Measurements from ENCODE around the gene MAST4.

MAST4 gene

GRCh38 chr5:67003685-67003934 is 407.4 kb downstream of the MAST4 start:
- DNase-seq: no peak

GRCh38 chr5:67003935-67004729 is 407.9 kb downstream of the MAST4 start:
- DNase-seq: peak; percentile 75 to 76

GRCh38 chr5:67004730-67005350 is 408.6 kb downstream of the MAST4 start:
- no peak for DNase-seq

GRCh38 chr5:67005737-67006499 is 409.7 kb downstream of the MAST4 start:
- no peak for DNase-seq

GRCh38 chr5:67006500-67006848 is 410.3 kb downstream of the MAST4 start:
- DNase-seq: no peak

GRCh38 chr5:67009028-67009427 is 412.8 kb downstream of the MAST4 start:
- no peak for DNase-seq

- DNase-seq: no peak
Observed at GRCh38 chr5:67010684-67011409, 414.7 kb downstream of the MAST4 start.

- DNase-seq: no peak
Observed at GRCh38 chr5:67011422-67011821, 415.2 kb downstream of the MAST4 start.

- DNase-seq: no peak
Observed at GRCh38 chr5:67012171-67012570, 416.0 kb downstream of the MAST4 start.

- no peak for DNase-seq
Observed at GRCh38 chr5:67013719-67014118, 417.5 kb downstream of the MAST4 start.

- DNase-seq: no peak
Observed at GRCh38 chr5:67014191-67014590, 418.0 kb downstream of the MAST4 start.

GRCh38 chr5:67014957-67015400 is 418.8 kb downstream of the MAST4 start:
- DNase-seq: no peak

GRCh38 chr5:67015541-67016191 is 419.5 kb downstream of the MAST4 start:
- no peak for DNase-seq

- no peak for DNase-seq
Observed at GRCh38 chr5:67019065-67019845, 423.1 kb downstream of the MAST4 start.

- no peak for DNase-seq
Observed at GRCh38 chr5:67020096-67020615, 424.0 kb downstream of the MAST4 start.

- no peak for DNase-seq
Observed at GRCh38 chr5:67021031-67021430, 424.8 kb downstream of the MAST4 start.

GRCh38 chr5:67021521-67021920 is 425.3 kb downstream of the MAST4 start:
- no peak for DNase-seq

- no peak for DNase-seq
Observed at GRCh38 chr5:67021962-67022361, 425.8 kb downstream of the MAST4 start.

GRCh38 chr5:67025457-67025856 is 429.3 kb downstream of the MAST4 start:
- DNase-seq: no peak

- no peak for DNase-seq
Observed at GRCh38 chr5:67026278-67026677, 430.1 kb downstream of the MAST4 start.

GRCh38 chr5:67027171-67027570 is 431.0 kb downstream of the MAST4 start:
- no peak for DNase-seq

GRCh38 chr5:67028371-67028770 is 432.2 kb downstream of the MAST4 start:
- no peak for DNase-seq

Measured in stimulated activated CD4-positive, alpha-beta T cell treated with anti-CD3 and anti-CD28 coated beads, Interleukin-2, amount 100 ng/mL, for 48 hours (primary cell).